Testis (tissue), 3 donors: ENCODE data around the gene XYLB. TPM values are rescaled to one million over a fixed set of nuclear protein-coding genes. Genes with fewer than 3 reads are reported as not detected.

Source experiments
- DNase-seq: peaks from one replicate; pipeline ENCODE4 v3.0.0-alpha.2; 2019
- H3K27ac ChIP-seq, 2 donors: fragments of 200-600 bp; sonication (generic); one replicate each; pipeline ENCODE4 v1.5.1; 2019
- H3K27me3 ChIP-seq: fragments of 200-600 bp; sonication (generic); one replicate; pipeline ENCODE4 v1.5.1; 2019
- H3K36me3 ChIP-seq: fragments of 200-600 bp; sonication (generic); one replicate; pipeline ENCODE4 v1.5.1; 2017; ENCODE audit warnings: low read depth; ENCODE audit errors: missing control alignments
- H3K4me1 ChIP-seq: fragments of 200-600 bp; sonication (generic); one replicate; pipeline ENCODE4 v1.5.1; 2019
- H3K4me3 ChIP-seq, 2 donors: fragments of 200-600 bp; sonication (generic); one replicate each; pipeline ENCODE4 v1.5.1; 2017 to 2019
- H3K9me3 ChIP-seq: fragments of 200-600 bp; sonication (generic); one replicate; pipeline ENCODE4 v1.5.1; 2017
- POLR2A ChIP-seq: fragments of 450-650 bp; IDR thresholded peaks from one replicate; pipeline ENCODE4 v1.6.1; 2017; ENCODE audit warnings: antibody characterized with exemption, mild to moderate bottlenecking, moderate library complexity
- WGBS, 2 donors: methylation state at CpG; one replicate each; pipeline ENCODE4 v1.1.5; 2018; 5-methylcytosine and 5-hydroxymethylcytosine counted together
- intact Hi-C: fragments of 100-400 bp; cut with DNase I; formaldehyde crosslinking; loops from one replicate; pipeline ENCODE4 v1.15.1; 2023; ENCODE audit warnings: low total_unique reads
- polyA plus RNA-seq: library from polyadenylated mRNA; stranded (reverse); fragments of 350-450 nt; fragmentation: Illumina TruSeq; extraction: RNeasy Lipid Tissue Mini Kit (QIAGEN cat#74804); gene quantifications from one replicate; pipeline ENCODE4 v1.2.3, GENCODE V29; 2014; ENCODE audit warnings: low read depth, low replicate concordance; ENCODE audit not compliant: insufficient read depth
- total RNA-seq, 2 donors: library from RNA; depleted of rRNA; stranded (reverse); fragments of >200 nt; gene quantifications; one replicate each; pipeline ENCODE4 v1.2.3, GENCODE V29; 2016
- TF ChIP-seq, protein P1 (sequence below), 3 experiments: fragments of 450-650 bp in 2 of 3; fragments of 200-600 bp in 1 of 3; sonication (generic) in 1 of 3; IDR thresholded peaks; one replicate each; pipeline ENCODE4 v1.5.1; 2016 to 2019; ENCODE audit warnings: antibody characterized with exemption in 3 of 3, mild to moderate bottlenecking in 2 of 3, moderate library complexity in 1 of 3

XYLB gene
- total and polyA plus RNA-seq, 3 donors from 2014 or later, result 1.7 to 12.4 (median 5.9) TPM

DNA sequence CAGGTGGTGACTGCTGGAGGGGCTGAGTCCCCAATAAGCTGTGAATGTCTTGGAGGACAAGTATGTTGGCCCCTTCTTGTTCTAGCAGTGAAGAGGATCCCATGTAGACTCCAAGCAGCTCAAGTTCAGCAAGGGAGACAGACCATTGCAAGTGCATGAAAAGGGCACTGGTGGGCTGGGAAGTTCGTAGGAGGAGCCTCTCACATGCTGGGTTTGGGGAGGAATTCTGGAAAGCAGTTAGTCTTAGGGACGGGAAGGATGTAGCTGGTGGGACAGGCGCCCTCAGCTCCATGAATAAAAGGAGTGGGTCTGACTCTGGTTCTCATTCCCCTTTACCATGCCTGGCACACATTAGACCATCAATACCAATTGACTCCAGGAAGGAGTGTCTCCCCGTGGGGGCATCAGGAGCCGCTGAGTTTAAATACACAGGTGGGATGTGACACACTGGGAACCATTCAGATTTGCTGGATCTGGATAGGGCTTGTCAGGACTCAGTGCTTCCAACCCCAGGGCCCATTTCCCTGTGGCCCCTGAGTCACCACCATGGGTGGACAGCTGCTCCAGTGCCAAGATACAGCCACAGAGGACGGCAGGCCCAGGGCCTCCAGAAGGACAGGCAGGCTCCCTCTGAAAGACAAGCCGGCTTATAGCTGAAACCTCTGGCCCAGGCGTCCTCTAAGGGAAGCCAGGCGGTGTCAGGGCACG lies 552 bp upstream of the XYLB start:
- no peak for DNase-seq
- no peak for TF ChIP-seq POLR2A
- TF ChIP-seq, protein P1, sequence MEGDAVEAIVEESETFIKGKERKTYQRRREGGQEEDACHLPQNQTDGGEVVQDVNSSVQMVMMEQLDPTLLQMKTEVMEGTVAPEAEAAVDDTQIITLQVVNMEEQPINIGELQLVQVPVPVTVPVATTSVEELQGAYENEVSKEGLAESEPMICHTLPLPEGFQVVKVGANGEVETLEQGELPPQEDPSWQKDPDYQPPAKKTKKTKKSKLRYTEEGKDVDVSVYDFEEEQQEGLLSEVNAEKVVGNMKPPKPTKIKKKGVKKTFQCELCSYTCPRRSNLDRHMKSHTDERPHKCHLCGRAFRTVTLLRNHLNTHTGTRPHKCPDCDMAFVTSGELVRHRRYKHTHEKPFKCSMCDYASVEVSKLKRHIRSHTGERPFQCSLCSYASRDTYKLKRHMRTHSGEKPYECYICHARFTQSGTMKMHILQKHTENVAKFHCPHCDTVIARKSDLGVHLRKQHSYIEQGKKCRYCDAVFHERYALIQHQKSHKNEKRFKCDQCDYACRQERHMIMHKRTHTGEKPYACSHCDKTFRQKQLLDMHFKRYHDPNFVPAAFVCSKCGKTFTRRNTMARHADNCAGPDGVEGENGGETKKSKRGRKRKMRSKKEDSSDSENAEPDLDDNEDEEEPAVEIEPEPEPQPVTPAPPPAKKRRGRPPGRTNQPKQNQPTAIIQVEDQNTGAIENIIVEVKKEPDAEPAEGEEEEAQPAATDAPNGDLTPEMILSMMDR (IDR thresholded peaks at IDR 0.05), result no peak
- H3K4me1 ChIP-seq, result peaks cover 7% of the 10 kb centered on the region
- H3K27ac ChIP-seq, result no peak overlapping the region
- WGBS, 2 donors, result 34 to 39% methylated on average over 7 to 10 of the region's 10 CpGs
- H3K27me3 ChIP-seq, result no peaks in the 10 kb centered on the region
- peak overlapping the region; percentile 72 to 74 for H3K4me3 ChIP-seq
- intact Hi-C loops, result loop anchor here (5.0 kb wide), 1 partner anchor 131 kb away; no protein-coding TSS in a partner anchor
- no peaks in the 10 kb centered on the region for H3K36me3 ChIP-seq
- H3K9me3 ChIP-seq, result no peaks in the 10 kb centered on the region

DNA sequence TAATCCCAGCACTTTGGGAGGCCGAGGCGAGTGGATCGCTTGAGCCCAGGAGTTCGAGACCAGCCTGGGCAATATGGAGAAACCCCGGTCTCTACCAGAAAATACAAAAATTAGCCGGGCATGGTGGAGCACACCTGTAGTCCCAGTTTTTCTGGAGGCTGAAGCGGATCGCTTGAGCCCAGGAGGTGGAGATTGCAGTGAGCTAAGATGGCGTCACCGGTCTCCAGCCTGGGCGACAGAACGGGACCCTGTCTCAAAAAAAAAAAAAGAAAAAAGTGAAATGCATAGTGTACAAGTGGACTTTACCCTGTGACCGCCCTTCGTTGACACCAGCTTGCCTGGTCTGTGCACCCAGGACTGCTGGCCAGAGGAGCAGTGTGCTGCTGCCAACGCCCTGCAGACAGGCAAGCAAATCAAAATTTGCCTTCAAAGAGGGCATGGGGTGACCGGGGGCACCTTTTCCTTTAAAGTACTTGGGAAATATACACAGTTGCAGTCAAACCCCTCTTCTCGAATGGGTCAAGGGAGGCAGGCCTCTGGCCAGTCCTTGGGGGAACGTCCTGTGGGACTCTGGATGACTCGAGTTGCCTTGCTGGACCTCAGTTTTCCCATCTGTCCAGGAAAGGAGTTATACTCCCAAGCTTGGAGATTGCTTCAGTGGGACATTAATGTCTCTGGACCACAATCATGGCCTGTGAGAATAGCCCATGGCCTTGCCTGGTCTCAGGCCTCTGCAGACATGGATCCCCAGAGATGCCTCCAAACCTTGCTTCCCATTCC lies 1.0 kb downstream of the XYLB start:
- intact Hi-C loops, result loop anchor here (5.0 kb wide), 1 partner anchor 130 kb away; no protein-coding TSS in a partner anchor
- TF ChIP-seq, protein P1 (IDR thresholded peaks at IDR 0.05), result no peak
- TF ChIP-seq POLR2A, result no peak
- peak overlapping the region; percentile 72 to 74 for H3K4me3 ChIP-seq
- peaks cover 7% of the 10 kb centered on the region for H3K4me1 ChIP-seq
- no peaks in the 10 kb centered on the region for H3K36me3 ChIP-seq
- no peaks in the 10 kb centered on the region for H3K9me3 ChIP-seq
- H3K27me3 ChIP-seq, result no peaks in the 10 kb centered on the region
- no peak for DNase-seq
- 71 to 73% methylated on average over 19 of the region's 19 CpGs for WGBS, 2 donors
- no peak overlapping the region for H3K27ac ChIP-seq

DNA sequence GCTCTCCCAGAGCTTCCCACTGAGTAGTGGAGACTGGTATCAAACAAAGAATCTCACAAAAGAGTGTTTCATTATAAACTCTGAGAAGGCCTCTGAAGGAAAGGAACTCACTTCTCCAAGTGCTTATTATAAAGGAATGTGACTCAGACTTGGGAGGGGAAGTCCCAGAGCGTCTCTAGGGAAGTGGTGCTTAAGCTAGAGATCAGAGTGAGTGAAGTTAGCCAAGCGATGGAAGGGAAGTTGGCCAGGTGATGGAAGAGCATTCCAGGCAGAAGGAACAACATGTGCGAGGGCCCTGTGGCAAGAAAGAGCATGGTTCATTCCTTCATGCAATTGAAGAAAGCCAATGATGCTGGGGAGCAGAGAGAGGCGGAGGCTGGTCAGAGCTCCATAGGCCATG lies 2.3 kb downstream of the XYLB start:
- no peaks in the 10 kb centered on the region for H3K36me3 ChIP-seq
- no peak for DNase-seq
- H3K4me1 ChIP-seq, result peaks cover 7% of the 10 kb centered on the region
- no peak overlapping the region for H3K27ac ChIP-seq
- H3K4me3 ChIP-seq, result no peak overlapping the region
- intact Hi-C loops, result loop anchor here (5.0 kb wide), 1 partner anchor 128 kb away; no protein-coding TSS in a partner anchor
- WGBS, 2 donors, result 82 to 83% methylated on average over 4 of the region's 4 CpGs
- H3K27me3 ChIP-seq, result no peaks in the 10 kb centered on the region
- TF ChIP-seq, protein P1 (IDR thresholded peaks at IDR 0.05), result no peak
- no peak for TF ChIP-seq POLR2A
- no peaks in the 10 kb centered on the region for H3K9me3 ChIP-seq

DNA sequence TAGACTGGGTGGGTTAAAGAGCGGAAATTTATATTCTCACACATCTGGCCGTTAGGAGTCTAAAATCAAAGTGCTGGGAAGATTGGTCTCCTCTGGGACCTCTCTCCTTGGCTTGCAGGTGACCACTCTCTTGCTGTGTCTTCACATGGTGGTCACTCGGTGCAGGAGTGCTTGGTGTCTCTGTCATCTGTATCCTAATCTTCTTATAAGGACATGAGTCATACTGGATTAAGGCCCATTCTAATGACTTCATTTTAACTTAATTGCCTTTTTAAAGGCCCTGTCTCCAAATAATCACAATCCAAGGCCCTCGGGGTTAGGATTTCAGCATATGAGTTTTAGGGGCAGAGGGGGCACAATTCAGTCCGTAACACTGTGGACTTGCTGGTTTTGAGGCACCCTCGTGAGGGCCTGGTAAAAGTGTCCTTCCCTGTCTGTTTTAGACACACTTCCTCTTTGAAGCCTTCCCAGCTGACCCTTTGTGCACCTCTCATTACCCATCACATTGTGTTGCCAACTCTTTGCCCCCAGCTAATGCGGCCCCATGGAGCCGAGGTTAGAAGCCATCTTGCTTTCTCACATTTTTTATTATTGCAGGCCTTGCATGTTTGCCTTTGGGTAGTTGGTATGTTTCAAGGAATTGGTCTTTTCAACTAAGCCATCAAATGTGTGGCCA lies 3.2 kb downstream of the XYLB start:
- intact Hi-C loops, result loop anchor here (5.0 kb wide), 1 partner anchor 127 kb away; no protein-coding TSS in a partner anchor
- no peak for DNase-seq
- 88 to 93% methylated on average over 8 of the region's 8 CpGs for WGBS, 2 donors
- Histone ChIP-seq H3K4me1 (peaks cover 7% of the 10 kb centered on the region), H3K27ac (no peak overlapping the region), H3K4me3 (no peak overlapping the region), H3K36me3 (no peaks in the 10 kb centered on the region), H3K9me3 (no peaks in the 10 kb centered on the region), H3K27me3 (no peaks in the 10 kb centered on the region)
- no peak for TF ChIP-seq POLR2A
- TF ChIP-seq, protein P1 (IDR thresholded peaks at IDR 0.05), result no peak
